H1 (cell line): ENCODE measurements around the gene EDN1. TPM values are rescaled to one million over a fixed set of nuclear protein-coding genes. Genes with fewer than 3 reads are reported as not detected.

Experiments
- CTCF ChIA-PET: fragments of 300-600 bp; sonication (Branson Sonifier 250); formaldehyde crosslinking; loops from one replicate; lab custom pipeline; 2021; ENCODE audit not compliant: partially characterized antibody; lab: Charles Lee
- POLR2A ChIA-PET: fragments of 300-600 bp; sonication (Branson Sonifier 250); formaldehyde crosslinking; loops from one replicate; lab custom pipeline; 2021; ENCODE audit warnings: inconsistent platforms; ENCODE audit not compliant: partially characterized antibody; lab: Charles Lee
- DNase-seq, 2 experiments: peaks; one replicate each; pipeline versions ENCODE4 v3.0.0 to v3.0.0-alpha.2; 2010 to 2022; ENCODE audit warnings: low spot score in 2 of 2, low read depth in 1 of 2, mixed read lengths in 1 of 2
- FAIRE-seq: peaks from 2 replicates; lab custom pipeline; 2011; peaks lifted over from hg19 to GRCh38; lab: Jason Lieb, UNC
- H2AFZ ChIP-seq: 2 replicates; pipeline ENCODE4 v1.8.1; 2012; ENCODE audit warnings: low read length, inconsistent platforms
- H2AK5ac ChIP-seq: 2 replicates; pipeline ENCODE4 v1.6.1; 2013; ENCODE audit warnings: low read depth, low read length
- H2BK120ac ChIP-seq: replicated peaks from 2 replicates; pipeline ENCODE3; 2013; ENCODE audit warnings: low read depth, low read length, inconsistent platforms
- H2BK12ac ChIP-seq: 2 replicates; pipeline ENCODE4 v1.6.1; 2013; ENCODE audit warnings: low read depth, low read length
- H2BK15ac ChIP-seq: 2 replicates; pipeline ENCODE4 v1.6.1; 2013; ENCODE audit warnings: low read length
- H2BK20ac ChIP-seq: 2 replicates; pipeline ENCODE4 v1.6.1; 2013; ENCODE audit warnings: low read length
- H2BK5ac ChIP-seq: 2 replicates; pipeline ENCODE4 v1.6.1; 2013; ENCODE audit warnings: low read depth, low read length
- H3K14ac ChIP-seq: 2 replicates; pipeline ENCODE4 v1.6.1; 2013; ENCODE audit warnings: inconsistent platforms; ENCODE audit not compliant: insufficient read length
- H3K18ac ChIP-seq: 2 replicates; pipeline ENCODE4 v1.6.1; 2013; ENCODE audit warnings: low read length; ENCODE audit errors: extremely low read depth
- H3K23ac ChIP-seq: 2 replicates; pipeline ENCODE4 v1.6.1; 2013; ENCODE audit warnings: inconsistent platforms; ENCODE audit not compliant: insufficient read length
- H3K23me2 ChIP-seq: 2 replicates; pipeline ENCODE4 v1.6.1; 2013; ENCODE audit warnings: low read depth, low read length
- H3K27ac ChIP-seq: 2 replicates; pipeline ENCODE4 v1.6.1; 2011; ENCODE audit warnings: low read depth, low read length, inconsistent platforms
- H3K27me3 ChIP-seq, 4 experiments: replicated peaks in 1 of 4; 1 replicate in 1 of 4; 2 replicates in 3 of 4; pipeline versions ENCODE4 v1.6.1 to v1.8.1; 2011 to 2013; ENCODE audit warnings: low read length in 3 of 4, mild to moderate bottlenecking in 3 of 4, inconsistent platforms in 2 of 4, mixed read lengths in 2 of 4, moderate library complexity in 1 of 4; ENCODE audit not compliant: control insufficient read depth in 3 of 4, insufficient read depth in 3 of 4; ENCODE audit errors: extremely low read depth in 1 of 4
- H3K36me3 ChIP-seq, 4 experiments: 2 replicates each; pipeline versions ENCODE4 v1.6.1 to v1.8.1; 2011 to 2013; ENCODE audit warnings: mild to moderate bottlenecking in 4 of 4, low read length in 3 of 4, moderate library complexity in 2 of 4, control low read depth in 1 of 4, inconsistent platforms in 1 of 4; ENCODE audit not compliant: insufficient read depth in 4 of 4, control insufficient read depth in 2 of 4
- H3K4ac ChIP-seq: replicated peaks from 2 replicates; pipeline ENCODE3; 2013; ENCODE audit warnings: low read length, low read depth, mixed read lengths, inconsistent platforms; ENCODE audit not compliant: insufficient read length
- H3K4me1 ChIP-seq, 4 experiments: replicated peaks in 1 of 4; 1 replicate in 1 of 4; 2 replicates in 3 of 4; pipeline versions ENCODE4 v1.6.1 to v1.8.1; 2011 to 2013; ENCODE audit warnings: low read length in 3 of 4, inconsistent platforms in 2 of 4, mixed read lengths in 1 of 4; ENCODE audit not compliant: insufficient read depth in 4 of 4, control insufficient read depth in 3 of 4
- H3K4me2 ChIP-seq, 2 experiments: 2 replicates each; pipeline versions ENCODE4 v1.6.1 to v1.8.1; 2011 to 2013; ENCODE audit warnings: low read depth in 2 of 2, low read length in 2 of 2, control low read depth in 1 of 2, inconsistent platforms in 1 of 2, mild to moderate bottlenecking in 1 of 2; ENCODE audit not compliant: insufficient read depth in 1 of 2
- H3K4me3 ChIP-seq, 4 experiments: fragments of 200-600, 300-600 bp in 1 of 4; sonication (generic), shearing (Covaris generic), sonication (Bioruptor Twin) in 1 of 4; 2 replicates each; pipeline versions ENCODE4 v1.5.1 to v1.8.1; 2011 to 2016; ENCODE audit warnings: low read length in 4 of 4, low read depth in 3 of 4, control low read depth in 2 of 4, inconsistent platforms in 2 of 4, mild to moderate bottlenecking in 2 of 4, mixed read lengths in 1 of 4, moderate library complexity in 1 of 4; ENCODE audit not compliant: insufficient read depth in 2 of 4; ENCODE audit errors: extremely low read depth in 1 of 4
- H3K56ac ChIP-seq: replicated peaks from 2 replicates; pipeline ENCODE3; 2013; ENCODE audit warnings: low read depth, mild to moderate bottlenecking, mixed read lengths, low read length, inconsistent platforms; ENCODE audit not compliant: insufficient read length
- H3K79me1 ChIP-seq: 2 replicates; pipeline ENCODE4 v1.6.1; 2013; ENCODE audit warnings: low read depth, low read length, control low read depth
- H3K79me2 ChIP-seq, 2 experiments: 2 replicates each; pipeline versions ENCODE4 v1.6.1 to v1.8.1; 2012 to 2013; ENCODE audit warnings: low read length in 2 of 2, mild to moderate bottlenecking in 2 of 2, inconsistent platforms in 1 of 2; ENCODE audit not compliant: insufficient read depth in 2 of 2, control insufficient read depth in 1 of 2
- H3K9ac ChIP-seq, 4 experiments: replicated peaks in 1 of 4; 1 replicate in 1 of 4; 2 replicates in 3 of 4; pipeline versions ENCODE4 v1.6.1 to v1.8.1; 2011 to 2013; ENCODE audit warnings: low read depth in 3 of 4, low read length in 3 of 4, control low read depth in 2 of 4, mild to moderate bottlenecking in 2 of 4, moderate library complexity in 2 of 4, inconsistent platforms in 1 of 4; ENCODE audit errors: extremely low read depth in 1 of 4
- H3K9me3 ChIP-seq, 2 experiments: 2 replicates each; pipeline versions ENCODE4 v1.6.1 to v1.8.1; 2012 to 2013; ENCODE audit warnings: mild to moderate bottlenecking in 2 of 2, moderate library complexity in 2 of 2, control low read depth in 1 of 2, inconsistent platforms in 1 of 2, low read depth in 1 of 2, low read length in 1 of 2, mixed read lengths in 1 of 2; ENCODE audit not compliant: insufficient read depth in 2 of 2
- H4K20me1 ChIP-seq, 2 experiments: replicated peaks in 1 of 2; 2 replicates each; pipeline versions ENCODE3 to v1.8.1; 2011 to 2013; ENCODE audit warnings: inconsistent platforms in 2 of 2, low read length in 2 of 2, mild to moderate bottlenecking in 1 of 2; ENCODE audit not compliant: insufficient read depth in 2 of 2, control insufficient read depth in 1 of 2
- H4K5ac ChIP-seq: 2 replicates; pipeline ENCODE4 v1.6.1; 2013; ENCODE audit warnings: low read length, low read depth, mixed read lengths, inconsistent platforms; ENCODE audit not compliant: insufficient read length
- H4K8ac ChIP-seq: 2 replicates; pipeline ENCODE4 v1.8.0; 2013; ENCODE audit warnings: mild to moderate bottlenecking, moderate library complexity, low read length, inconsistent platforms; ENCODE audit not compliant: insufficient read depth; ENCODE audit errors: extremely low read depth
- H4K91ac ChIP-seq: replicated peaks from 2 replicates; pipeline ENCODE3; 2013; ENCODE audit warnings: low read length, mixed read lengths, inconsistent platforms; ENCODE audit not compliant: insufficient read length
- BRCA1 ChIP-seq: IDR thresholded peaks from 2 replicates; pipeline ENCODE4 v1.6.1; 2012; ENCODE audit warnings: low read depth, low read length, improper control_type of control experiment
- polyA plus RNA-seq, 7 experiments: library from polyadenylated mRNA; depleted of rRNA in 3 of 7; stranded (reverse) in 5 of 7; unstranded in 2 of 7; fragments of >200 nt in 5 of 7; fragments of 200-250 nt in 2 of 7; gene quantifications; 1 replicate in 5 of 7; 2 replicates in 1 of 7; 4 replicates in 1 of 7; pipeline versions ENCODE4 v1.2.1 to v1.2.3, GENCODE V29; 2011 to 2013; ENCODE audit warnings: missing spikeins in 2 of 7, mixed read lengths in 2 of 7
- total RNA-seq: library from RNA; stranded (reverse); fragmentation: NEBNext Ultra II Directional; extraction: Animal tissue kit (Norgen Biotek cat#: 25700); gene quantifications from 2 replicates; pipeline ENCODE4 v1.2.1, GENCODE V29; 2021

Gene EDN1
- total and polyA plus RNA-seq, 2 of the 8 experiments (the other 6 are each of a cell fraction or from before 2014, with no cell fraction given): 0.23 to 1.1 TPM

DNA sequence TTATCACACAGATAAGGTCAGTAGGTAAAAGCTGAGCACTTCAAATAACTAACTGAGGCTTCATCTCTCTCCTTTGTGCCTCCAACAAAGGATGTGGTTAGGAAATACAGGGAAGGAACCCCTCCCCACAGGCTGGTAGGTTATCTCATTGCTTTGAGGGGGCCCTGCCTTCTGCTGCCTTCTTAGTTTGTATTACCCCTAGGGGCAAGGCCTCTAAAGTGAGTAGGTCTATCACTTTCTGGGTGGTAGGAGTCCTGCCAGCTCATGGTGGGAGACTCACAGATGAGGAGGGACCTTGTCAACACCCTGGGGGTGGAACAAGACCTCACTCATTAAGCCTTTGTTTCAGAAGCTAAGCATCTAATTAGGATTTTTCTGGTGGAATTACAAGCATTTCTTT is 34.6 kb downstream of the EDN1 start:
- Histone ChIP-seq H3K27me3 (peaks cover 0 to 3% (median 0%) of the 10 kb centered on the region in 4 experiments; a peak in 1 of 7 replicates), H2BK5ac (no peak overlapping the region), H4K20me1 (no peaks in the 10 kb centered on the region), H3K9ac (no peak overlapping the region), H2AK5ac (no peak overlapping the region), H3K36me3 (no peaks in the 10 kb centered on the region), H3K4me3 (no peak overlapping the region; a peak in 1 of 8 replicates), H4K91ac (no peak overlapping the region), H3K56ac (no peak overlapping the region), H2BK15ac (no peak overlapping the region), H2BK120ac (no peak overlapping the region), H3K18ac (no peak overlapping the region; the same call in 1 of the 2 replicates), H3K23me2 (no peaks in the 10 kb centered on the region; the same call in 1 of the 2 replicates), H2AFZ (no peak overlapping the region), H3K27ac (no peak overlapping the region), H3K14ac (no peak overlapping the region), H4K5ac (no peak overlapping the region), H3K23ac (no peak overlapping the region), H3K4me2 (peak overlapping the region in 1 of 2 experiments; percentile 30; a peak in 2 of 4 replicates), H3K79me1 (no peaks in the 10 kb centered on the region), H3K79me2 (no peaks in the 10 kb centered on the region), H3K4ac (no peak overlapping the region), H3K4me1 (peaks cover 1 to 26% (median 18%) of the 10 kb centered on the region in 4 experiments; a peak in 6 of 7 replicates), H2BK12ac (peak overlapping the region; percentile 30; the same call in 1 of the 2 replicates), H2BK20ac (no peak overlapping the region; the same call in 1 of the 2 replicates), H4K8ac (no peak overlapping the region), H3K9me3 (no peaks in the 10 kb centered on the region; a peak in 1 of 4 replicates)
- FAIRE-seq (no peak), DNase-seq (peak; percentile 51 to 79)
- no peak for TF ChIP-seq BRCA1
- POLR2A ChIA-PET: no interaction called here
- CTCF ChIA-PET: interaction anchor here (0.6 to 2.7 kb wide), 8 partner anchors 16 to 1272 kb away, joined by 3 to 11 read pairs (median 4); partner anchors contain the start of gene EDN1
